ENCODE measurements around the gene ZNF217. TPM values are rescaled to one million over a fixed set of nuclear protein-coding genes. Genes with fewer than 3 reads are reported as not detected.
"Not testable (repeated sequence)": the region's sequence is repeated elsewhere in the genome, so short reads cannot be mapped to it uniquely, and the experiment has no call there.

Gene ZNF217
- total RNA-seq, 1 donor from 2014 or later: 8.9 TPM

DNA sequence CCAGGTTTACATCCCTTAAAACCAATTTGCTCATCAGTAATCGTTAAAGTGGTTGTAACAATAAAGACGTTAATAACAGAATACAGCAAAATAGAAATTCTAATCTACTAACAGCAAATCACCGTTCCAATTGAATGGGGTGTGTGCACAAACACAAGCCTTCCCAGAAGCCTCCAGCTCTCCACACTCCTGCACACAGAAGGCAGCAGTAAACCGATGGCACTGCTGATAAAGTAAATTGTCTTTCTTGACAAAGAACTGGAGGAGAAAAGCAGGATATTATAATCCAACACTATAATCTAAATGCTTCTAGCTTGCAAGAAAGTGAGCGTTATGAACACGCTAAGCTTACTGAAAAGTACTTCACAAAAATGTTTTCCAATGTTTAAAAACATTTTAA lies 7.0 kb downstream of the ZNF217 start:
- DNase-seq (ENCODE audit: low spot score in 2 of 2): no peak
- TF ChIP-seq, protein P1, sequence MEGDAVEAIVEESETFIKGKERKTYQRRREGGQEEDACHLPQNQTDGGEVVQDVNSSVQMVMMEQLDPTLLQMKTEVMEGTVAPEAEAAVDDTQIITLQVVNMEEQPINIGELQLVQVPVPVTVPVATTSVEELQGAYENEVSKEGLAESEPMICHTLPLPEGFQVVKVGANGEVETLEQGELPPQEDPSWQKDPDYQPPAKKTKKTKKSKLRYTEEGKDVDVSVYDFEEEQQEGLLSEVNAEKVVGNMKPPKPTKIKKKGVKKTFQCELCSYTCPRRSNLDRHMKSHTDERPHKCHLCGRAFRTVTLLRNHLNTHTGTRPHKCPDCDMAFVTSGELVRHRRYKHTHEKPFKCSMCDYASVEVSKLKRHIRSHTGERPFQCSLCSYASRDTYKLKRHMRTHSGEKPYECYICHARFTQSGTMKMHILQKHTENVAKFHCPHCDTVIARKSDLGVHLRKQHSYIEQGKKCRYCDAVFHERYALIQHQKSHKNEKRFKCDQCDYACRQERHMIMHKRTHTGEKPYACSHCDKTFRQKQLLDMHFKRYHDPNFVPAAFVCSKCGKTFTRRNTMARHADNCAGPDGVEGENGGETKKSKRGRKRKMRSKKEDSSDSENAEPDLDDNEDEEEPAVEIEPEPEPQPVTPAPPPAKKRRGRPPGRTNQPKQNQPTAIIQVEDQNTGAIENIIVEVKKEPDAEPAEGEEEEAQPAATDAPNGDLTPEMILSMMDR (IDR thresholded peaks at IDR 0.05): no peak
- intact Hi-C loops (cut with DNase I): no loop called here
- Histone ChIP-seq H3K27ac (peak overlapping the region in 1 of 2 donors; percentile 22), H3K27me3 (no peaks in the 10 kb centered on the region), H3K9me3 (no peaks in the 10 kb centered on the region), H3K4me1 (peaks cover 0 to 2% of the 10 kb centered on the region in 2 donors), H3K4me3 (no peak overlapping the region), H3K36me3 (peaks cover 10 to 14% of the 10 kb centered on the region in 2 donors)

DNA sequence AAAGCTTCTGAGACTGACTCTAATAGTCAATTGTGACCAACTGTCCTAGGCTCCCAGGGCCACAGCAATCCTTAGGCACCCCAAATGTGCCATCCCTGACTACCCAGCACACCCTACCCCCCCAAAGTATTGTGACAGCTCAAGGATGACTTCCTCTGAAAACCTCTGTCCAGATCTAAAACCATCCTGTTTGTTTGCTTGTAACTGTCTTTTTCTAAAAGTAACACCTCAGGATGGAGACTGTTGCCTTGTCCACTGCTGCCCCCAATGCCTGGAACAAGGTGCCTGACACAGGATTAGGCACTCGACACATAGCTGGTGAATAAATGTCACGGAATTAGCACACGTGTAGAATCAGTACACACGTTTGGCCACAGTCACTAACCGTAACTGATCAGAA lies 7.7 kb downstream of the ZNF217 start:
- DNase-seq (ENCODE audit: low spot score in 2 of 2); H3K4me1 ChIP-seq; H3K27me3 ChIP-seq; H3K4me3 ChIP-seq; intact Hi-C loops (cut with DNase I); H3K9me3 ChIP-seq: not testable (repeated sequence)
- H3K27ac ChIP-seq: peak overlapping the region in 1 of 2 donors; percentile 20
- peaks cover 11 to 20% of the 10 kb centered on the region in 2 donors for H3K36me3 ChIP-seq

DNA sequence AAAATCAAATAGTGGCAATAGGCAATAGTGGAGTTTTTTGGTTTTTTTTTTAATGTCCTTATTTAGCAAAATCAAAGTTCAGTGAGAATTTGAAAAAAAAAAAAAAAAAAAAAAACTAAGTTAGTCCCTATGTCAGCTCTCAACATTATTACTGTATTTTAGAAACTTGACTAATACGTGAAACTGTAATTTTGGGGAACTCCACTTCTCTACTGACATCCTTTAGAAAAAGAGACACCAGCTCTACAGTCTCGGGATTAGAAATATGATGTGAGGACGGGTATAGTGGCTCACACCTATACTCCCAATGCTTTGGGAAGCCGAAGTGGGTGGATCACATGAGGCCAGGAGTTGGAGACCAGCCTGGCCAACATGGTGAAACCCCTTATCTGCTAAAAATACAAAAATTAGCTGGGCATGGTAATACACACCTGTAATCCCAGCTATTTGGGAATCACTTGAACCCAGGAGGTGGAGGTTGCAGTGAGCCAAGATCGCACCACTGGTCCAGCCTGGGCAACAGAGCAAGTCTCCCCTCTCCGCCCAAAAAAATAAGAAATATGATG lies 8.6 kb downstream of the ZNF217 start:
- DNase-seq (ENCODE audit: low spot score in 2 of 2): not testable (repeated sequence)
- peaks cover 5 to 10% of the 10 kb centered on the region in 2 donors for H3K4me1 ChIP-seq

DNA sequence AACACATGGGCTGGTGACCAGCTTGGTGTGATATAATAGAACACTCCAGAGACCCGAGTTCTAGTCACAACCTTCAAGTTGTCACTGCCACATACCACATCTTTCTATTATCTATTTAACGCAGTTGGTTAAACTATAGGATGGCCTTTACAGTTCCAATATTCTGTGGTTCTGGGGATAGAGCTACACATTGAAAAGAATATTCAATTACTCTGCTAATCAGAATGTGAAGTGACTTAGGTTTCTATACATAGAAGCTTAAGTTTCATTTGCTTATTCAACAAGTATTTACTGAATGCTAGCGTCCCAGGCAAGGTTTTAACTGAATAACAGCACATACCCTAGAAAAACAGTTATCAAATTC lies 9.1 kb downstream of the ZNF217 start:
- not testable (repeated sequence) for H3K4me3 ChIP-seq; DNase-seq (ENCODE audit: low spot score in 2 of 2); H3K9me3 ChIP-seq; H3K27me3 ChIP-seq
- Histone ChIP-seq H3K27ac (peak overlapping the region in 1 of 2 donors; percentile 36), H3K36me3 (peaks cover 11 to 20% of the 10 kb centered on the region in 2 donors), H3K4me1 (peaks cover 7 to 14% of the 10 kb centered on the region in 2 donors)
- intact Hi-C loops (cut with DNase I): loop anchor here (5.0 kb wide), 1 partner anchor 38 kb away; no protein-coding TSS in a partner anchor

More for the DNA sequence above, 8.6 kb downstream of the ZNF217 start:
- H3K27me3 ChIP-seq; intact Hi-C loops (cut with DNase I); H3K4me3 ChIP-seq; H3K9me3 ChIP-seq: not testable (repeated sequence)
- H3K27ac ChIP-seq: peak overlapping the region in 1 of 2 donors; percentile 20
- H3K36me3 ChIP-seq: peaks cover 11 to 20% of the 10 kb centered on the region in 2 donors

DNA sequence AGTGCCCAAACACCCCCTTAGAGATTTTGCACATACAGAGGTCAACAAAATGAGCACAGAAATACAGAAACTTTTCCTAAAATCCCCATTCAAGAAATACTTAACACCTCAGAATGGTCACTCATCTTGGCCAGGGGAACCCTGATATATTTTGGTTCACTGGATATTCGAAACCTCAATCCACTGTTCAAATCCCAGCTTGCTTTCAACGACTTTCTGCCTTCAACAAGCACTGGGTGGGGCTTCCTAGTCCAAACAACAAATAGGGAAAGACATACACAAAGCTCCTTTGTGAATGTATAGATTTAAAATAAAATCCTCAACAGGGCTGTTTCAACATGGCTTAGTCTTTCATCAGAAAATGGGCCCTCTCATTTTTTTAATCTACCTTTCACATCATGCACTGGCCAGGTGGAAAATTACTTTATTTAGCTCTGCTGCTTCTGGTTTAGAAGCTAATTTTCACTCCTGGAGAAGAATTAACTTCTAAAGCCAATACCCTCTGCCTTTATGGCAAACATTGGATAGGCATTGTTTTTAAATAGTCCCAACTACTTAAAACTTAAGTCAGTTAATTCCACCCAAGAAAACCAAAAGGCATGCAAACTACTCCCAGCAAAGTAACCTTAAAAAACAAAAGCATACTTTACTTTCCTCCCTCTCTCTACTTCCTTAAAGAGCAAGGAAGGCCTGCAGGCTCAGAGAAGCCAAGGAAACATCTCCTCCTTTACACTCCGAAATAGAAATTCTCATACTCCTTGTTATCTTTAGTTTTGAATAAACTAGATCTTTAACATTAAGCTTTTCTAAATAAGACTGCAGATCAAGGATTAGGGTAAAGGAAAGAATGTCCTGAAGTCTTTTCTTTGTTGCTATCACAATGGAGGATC lies 9.7 kb downstream of the ZNF217 start:
- H3K27me3 ChIP-seq, H3K4me3 ChIP-seq, H3K9me3 ChIP-seq: not testable (repeated sequence)
- intact Hi-C loops (cut with DNase I): loop anchor here (5.0 kb wide), 1 partner anchor 38 kb away; no protein-coding TSS in a partner anchor
- H3K27ac ChIP-seq: peak overlapping the region in 1 of 2 donors; percentile 36
- DNase-seq (ENCODE audit: low spot score in 2 of 2): peak in 1 of 2 donors; percentile 35
- H3K36me3 ChIP-seq: peaks cover 11 to 20% of the 10 kb centered on the region in 2 donors
- peaks cover 10 to 20% of the 10 kb centered on the region in 2 donors for H3K4me1 ChIP-seq

DNA sequence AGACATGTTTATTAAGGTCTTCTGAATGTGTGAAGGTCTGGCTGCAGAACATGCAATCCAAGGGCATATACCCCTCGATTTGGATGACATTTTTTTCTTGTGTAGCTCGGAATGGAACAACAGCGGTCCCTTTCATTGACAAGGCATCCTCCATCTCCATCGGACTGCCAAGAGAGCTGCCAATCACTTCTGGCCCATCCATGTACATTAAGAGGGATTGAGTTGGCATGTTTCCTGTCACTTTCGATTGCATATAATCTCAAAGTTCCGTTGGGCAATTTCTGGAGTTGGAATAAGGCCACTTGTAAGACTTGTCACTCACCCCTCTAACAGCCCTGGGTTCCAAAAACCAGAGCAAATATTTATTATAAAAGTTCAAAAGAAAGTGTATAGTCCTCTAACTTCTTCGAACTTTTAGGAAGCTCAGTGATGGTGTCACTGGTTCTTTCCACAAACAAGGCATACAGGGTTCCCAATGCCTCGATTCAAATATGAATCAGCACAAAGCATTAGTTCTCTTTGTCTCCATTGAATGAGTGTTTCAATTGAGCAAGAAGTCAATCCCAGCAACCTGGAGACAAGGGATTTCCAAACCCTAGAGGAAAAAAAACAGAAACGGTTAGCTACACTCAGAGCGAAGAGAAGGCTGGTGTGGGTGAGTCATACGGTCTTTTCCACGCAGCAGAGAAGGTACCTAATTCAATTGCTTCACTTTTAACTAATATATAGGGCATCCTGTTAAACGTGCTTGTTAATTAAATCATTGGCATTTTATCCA lies 10.9 kb downstream of the ZNF217 start:
- Histone ChIP-seq H3K4me3 (no peak overlapping the region), H3K27me3 (no peaks in the 10 kb centered on the region), H3K27ac (peak overlapping the region; percentile 38 to 44), H3K4me1 (peaks cover 10 to 21% of the 10 kb centered on the region in 2 donors), H3K9me3 (no peaks in the 10 kb centered on the region), H3K36me3 (peaks cover 11 to 20% of the 10 kb centered on the region in 2 donors)
- intact Hi-C loops (cut with DNase I): loop anchor here (5.0 kb wide), 1 partner anchor 40 kb away; no protein-coding TSS in a partner anchor
- TF ChIP-seq, protein P1 (IDR thresholded peaks at IDR 0.05): no peak
- DNase-seq (ENCODE audit: low spot score in 2 of 2): peak in 1 of 2 donors; percentile 63

DNA sequence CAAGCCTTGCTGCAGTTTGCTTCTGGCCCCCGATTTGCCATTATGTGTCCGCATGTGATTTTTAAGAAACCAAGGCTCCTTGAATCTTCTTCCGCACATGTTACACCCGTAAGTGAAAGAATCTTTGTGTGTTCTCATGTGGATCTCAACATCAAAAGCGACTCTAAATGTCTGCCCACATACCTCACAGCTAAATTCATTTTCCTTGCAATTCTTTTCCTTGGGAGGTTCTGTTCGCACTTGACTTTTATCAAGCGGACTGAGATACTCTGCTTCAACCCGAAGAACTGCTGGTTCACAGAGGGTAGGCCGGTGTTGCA lies 11.4 kb downstream of the ZNF217 start:
- DNase-seq (ENCODE audit: low spot score in 2 of 2): no peak
- H3K27ac ChIP-seq: peak overlapping the region; percentile 38 to 44
- H3K9me3 ChIP-seq: no peaks in the 10 kb centered on the region
- H3K36me3 ChIP-seq: peaks cover 11 to 20% of the 10 kb centered on the region in 2 donors
- no peaks in the 10 kb centered on the region for H3K27me3 ChIP-seq
- TF ChIP-seq, protein P1 (IDR thresholded peaks at IDR 0.05): no peak
- intact Hi-C loops (cut with DNase I): loop anchor here (5.0 kb wide), 1 partner anchor 40 kb away; no protein-coding TSS in a partner anchor
- H3K4me1 ChIP-seq: peaks cover 10 to 21% of the 10 kb centered on the region in 2 donors
- H3K4me3 ChIP-seq: no peak overlapping the region
